Islet precursor cell (in vitro differentiated cells): ENCODE data around the gene PGA3.

Experiments used
- DNase-seq: peaks from one replicate; pipeline ENCODE4 v3.0.0-alpha.2; 2018

The PGA3 gene

GRCh38 chr11:61254403-61255025 is 51.2 kb downstream of the PGA3 start:
- DNase-seq: peak; percentile 88

GRCh38 chr11:61256710-61257482 is 53.6 kb downstream of the PGA3 start:
- DNase-seq: no peak

- DNase-seq: no peak
These were observed 55.2 kb downstream of the PGA3 start for GRCh38 chr11:61258546-61258945.

GRCh38 chr11:61259363-61259762 is 56.0 kb downstream of the PGA3 start:
- no peak for DNase-seq
